Karpas-422 (cell line): ENCODE measurements around the gene UQCC3. TPM values are rescaled to one million over a fixed set of nuclear protein-coding genes. Genes with fewer than 3 reads are reported as not detected.

ENCODE experiments used
- DNase-seq: peaks from one replicate; pipeline ENCODE4 v3.0.0-alpha.2; 2015
- H2AFZ ChIP-seq: fragments of 200-600 bp; sonication (generic); 2 replicates; pipeline ENCODE4 v1.6.1; 2014; ENCODE audit warnings: antibody characterized with exemption, low read length, mixed read lengths
- H3K27ac ChIP-seq: fragments of 200-600 bp; sonication (generic); 2 replicates; pipeline ENCODE4 v1.5.1; 2014; ENCODE audit warnings: mild to moderate bottlenecking, low read length, moderate library complexity
- H3K27me3 ChIP-seq: fragments of 200-600 bp; sonication (generic); 2 replicates; pipeline ENCODE4 v1.6.1; 2014; ENCODE audit warnings: low read length, mixed read lengths
- H3K36me3 ChIP-seq: fragments of 200-600 bp; sonication (generic); 2 replicates; pipeline ENCODE4 v1.6.1; 2014; ENCODE audit warnings: low read length, mixed read lengths; ENCODE audit not compliant: insufficient read depth
- H3K4me1 ChIP-seq: fragments of 200-600 bp; sonication (generic); 2 replicates; pipeline ENCODE4 v1.6.1; 2014; ENCODE audit warnings: mild to moderate bottlenecking, low read length, mixed read lengths
- H3K4me2 ChIP-seq: fragments of 200-600 bp; sonication (generic); 2 replicates; pipeline ENCODE4 v1.6.1; 2014; ENCODE audit warnings: low read length, low read depth, mild to moderate bottlenecking; ENCODE audit not compliant: poor library complexity, severe bottlenecking
- H3K4me3 ChIP-seq: fragments of 200-600 bp; sonication (generic); 2 replicates; pipeline ENCODE4 v1.5.1; 2014; ENCODE audit warnings: mild to moderate bottlenecking, antibody characterized with exemption, low read length, mixed read lengths
- H3K79me2 ChIP-seq: fragments of 200-600 bp; sonication (generic); 2 replicates; pipeline ENCODE4 v1.6.1; 2014; ENCODE audit warnings: mild to moderate bottlenecking, low read length, mixed read lengths
- H3K9ac ChIP-seq: fragments of 200-600 bp; sonication (generic); 2 replicates; pipeline ENCODE4 v1.6.0; 2014; ENCODE audit warnings: low read length
- H3K9me2 ChIP-seq: fragments of 200-600 bp; sonication (generic), shearing (Covaris generic); replicated peaks from 2 replicates; pipeline ENCODE4 v1.6.0; 2014; ENCODE audit warnings: mild to moderate bottlenecking, low read length, moderate library complexity; ENCODE audit not compliant: insufficient read depth
- H3K9me3 ChIP-seq: fragments of 300-700, 200-600 bp; sonication (generic); 2 replicates; pipeline ENCODE4 v1.6.1; 2014; ENCODE audit warnings: low read length, mixed read lengths
- H4K20me1 ChIP-seq: fragments of 200-600 bp; sonication (generic); 2 replicates; pipeline ENCODE4 v1.6.1; 2014; ENCODE audit warnings: mild to moderate bottlenecking, antibody characterized with exemption, low read length, low read depth; ENCODE audit not compliant: insufficient read depth
- total RNA-seq: library from RNA; depleted of rRNA; stranded (reverse); fragments of >200 nt; shearing (Covaris generic); gene quantifications from 2 replicates; pipeline ENCODE4 v1.2.3, GENCODE V29; 2014; ENCODE audit warnings: low replicate concordance

Gene UQCC3
- total RNA-seq, 1 experiment from 2014 or later, result 13.9 TPM

DNA sequence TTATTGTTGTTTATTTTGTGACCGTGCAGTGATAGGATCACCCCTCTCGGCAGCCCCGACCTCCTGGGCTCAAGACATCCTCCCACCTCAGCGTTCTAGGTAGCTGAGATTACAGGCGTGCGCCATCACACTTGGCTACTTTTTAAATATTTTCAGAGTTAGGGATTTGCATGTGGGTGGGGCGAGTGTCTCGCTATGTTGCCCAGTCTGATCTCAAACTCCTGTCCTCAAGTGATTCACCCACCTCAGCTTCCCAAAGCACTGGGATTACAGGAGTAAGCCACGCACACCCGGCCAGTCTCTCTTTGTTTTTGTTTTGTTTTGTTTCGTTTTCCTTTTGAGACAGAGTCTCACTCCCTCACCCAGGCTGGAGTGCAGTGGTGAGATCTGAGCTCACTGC is 17.2 kb upstream of the UQCC3 start:
- Histone ChIP-seq H3K4me3 (no peak overlapping the region), H3K27me3 (no peaks in the 10 kb centered on the region), H4K20me1 (no peaks in the 10 kb centered on the region), H2AFZ (0 out of 2 replicates have a peak overlapping the region, but pooled peaks have one; percentile 20), H3K4me1 (peaks cover 15% of the 10 kb centered on the region), H3K9me3 (no peaks in the 10 kb centered on the region), H3K79me2 (peaks cover 26% of the 10 kb centered on the region), H3K9me2 (no peaks in the 10 kb centered on the region), H3K36me3 (0 out of 2 replicates have a peak, but pooled peaks cover 3% of the 10 kb centered on the region), H3K27ac (no peak overlapping the region), H3K4me2 (peak overlapping the region; percentile 78), H3K9ac (no peak overlapping the region)
- no peak for DNase-seq

DNA sequence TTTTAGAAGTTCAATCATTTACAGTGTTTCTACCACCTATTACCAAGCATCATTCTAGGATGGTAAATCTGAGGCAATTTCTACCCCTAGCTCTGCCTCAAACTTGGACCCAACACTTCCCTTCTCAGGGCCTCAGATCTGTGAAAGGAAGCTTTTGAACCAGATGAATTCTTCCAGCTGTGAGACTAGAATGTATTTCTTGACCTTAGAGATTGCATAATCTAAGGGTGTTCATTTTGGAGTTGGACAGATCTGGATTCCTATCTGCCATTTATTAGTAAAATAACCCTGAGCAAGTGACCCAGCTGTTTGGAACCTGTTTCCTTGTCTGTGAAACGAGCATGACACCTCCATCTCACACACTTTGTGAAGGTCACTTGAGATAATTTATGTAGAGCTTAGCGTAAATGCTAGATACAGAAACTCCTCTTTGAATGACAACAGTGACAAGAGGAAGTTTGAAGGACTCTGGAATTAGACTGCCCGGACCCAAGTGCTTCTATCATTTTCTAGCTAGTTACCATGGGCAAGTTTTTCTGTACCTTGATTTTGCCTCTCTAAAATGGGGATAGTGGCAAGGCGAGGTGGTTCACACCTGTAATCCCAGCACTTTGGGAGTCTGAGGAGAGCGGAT is 14.6 kb upstream of the UQCC3 start:
- no peaks in the 10 kb centered on the region for H3K27me3 ChIP-seq
- no peak overlapping the region for H3K9ac ChIP-seq
- no peak for DNase-seq
- no peak overlapping the region for H3K27ac ChIP-seq
- no peak overlapping the region for H3K4me2 ChIP-seq
- peak overlapping the region; percentile 44; the same call in 1 of the 2 replicates for H2AFZ ChIP-seq
- no peaks in the 10 kb centered on the region for H3K9me3 ChIP-seq
- no peaks in the 10 kb centered on the region; the same call in 1 of the 2 replicates for H3K36me3 ChIP-seq
- H3K79me2 ChIP-seq, result peaks cover 12% of the 10 kb centered on the region
- H4K20me1 ChIP-seq, result no peaks in the 10 kb centered on the region
- H3K9me2 ChIP-seq, result no peaks in the 10 kb centered on the region
- H3K4me1 ChIP-seq, result peaks cover 8% of the 10 kb centered on the region
- no peak overlapping the region for H3K4me3 ChIP-seq

DNA sequence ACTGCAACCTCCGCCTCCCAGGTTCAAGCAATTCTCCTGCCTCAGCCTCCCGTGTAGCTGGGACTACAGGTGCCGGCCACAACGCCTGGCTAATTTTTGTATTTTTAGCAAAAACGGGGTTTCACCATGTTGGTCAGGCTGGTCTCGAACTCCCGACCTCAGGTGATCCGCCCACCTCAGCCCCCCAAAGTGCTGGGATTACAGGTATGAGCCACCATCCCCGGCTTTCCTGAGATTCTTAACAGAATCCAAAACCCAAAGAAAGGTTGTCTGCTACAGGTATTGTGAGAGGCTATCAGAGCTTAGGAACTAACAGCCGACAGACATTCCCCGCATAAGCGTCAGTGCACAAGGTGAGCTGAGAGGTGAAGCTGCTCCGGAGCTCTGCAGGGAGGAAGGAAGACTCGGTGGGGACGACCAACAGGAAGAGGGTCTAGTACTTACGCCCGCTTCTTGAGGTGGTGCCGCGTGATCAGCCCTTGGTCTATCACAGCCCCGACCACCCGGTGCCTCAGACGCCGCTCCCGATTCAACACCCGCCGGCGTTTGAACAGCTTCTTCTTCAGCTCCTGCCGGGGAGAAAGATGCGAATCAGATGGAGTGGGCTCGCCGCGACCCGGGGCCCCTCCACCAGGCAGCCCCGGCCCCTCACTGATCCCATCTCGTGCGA is 6.9 kb upstream of the UQCC3 start:
- Histone ChIP-seq H3K27ac (peak overlapping the region; percentile 88), H3K9me3 (no peaks in the 10 kb centered on the region), H3K79me2 (peaks cover 47% of the 10 kb centered on the region), H3K36me3 (peaks cover 17% of the 10 kb centered on the region), H2AFZ (peak overlapping the region; percentile 84; the same call in 1 of the 2 replicates), H3K9ac (peak overlapping the region; percentile 100), H3K4me2 (peak overlapping the region; percentile 76), H4K20me1 (no peaks in the 10 kb centered on the region; the same call in 1 of the 2 replicates), H3K4me3 (peak overlapping the region; percentile 100), H3K9me2 (no peaks in the 10 kb centered on the region), H3K27me3 (no peaks in the 10 kb centered on the region), H3K4me1 (peaks cover 30% of the 10 kb centered on the region)
- DNase-seq, result peak; percentile 89

DNA sequence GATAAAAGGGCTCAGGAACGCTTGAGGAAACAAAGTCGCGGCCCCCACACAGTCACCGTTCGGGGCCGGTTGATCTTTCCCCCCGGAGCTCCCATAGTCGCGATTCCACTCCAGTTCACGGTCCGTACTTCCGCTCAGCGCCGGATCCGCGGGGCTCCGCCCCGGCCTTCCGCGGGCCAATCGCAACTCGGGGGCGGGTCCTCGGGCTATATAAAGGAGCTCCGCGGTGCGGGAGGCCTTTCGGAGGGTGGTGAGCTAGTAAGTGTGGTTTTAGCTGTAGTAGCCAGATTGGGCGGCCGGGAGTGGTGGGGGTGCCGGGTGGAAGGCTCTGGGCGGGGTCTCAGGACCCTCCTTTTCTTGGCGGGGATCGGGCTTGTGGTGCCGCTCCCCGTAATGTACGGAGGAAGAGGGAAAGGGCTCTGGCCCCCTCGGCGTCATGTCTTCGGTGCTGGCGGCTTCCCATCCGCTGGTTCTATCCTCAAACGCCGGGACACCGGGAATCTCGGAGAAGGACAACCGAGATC is 6.3 kb upstream of the UQCC3 start, which contains the start of the genes C11orf98 and CSKMT:
C11orf98 (minus strand) TSS at position 136 of the 524 bp plus-strand sequence; CDS start at position 95, 41 bp downstream.
CSKMT (plus strand) TSS at position 238 of the 524 bp plus-strand sequence. CDS start 568 bp downstream, outside the sequence.
- Histone ChIP-seq H3K9me3 (no peaks in the 10 kb centered on the region), H4K20me1 (no peaks in the 10 kb centered on the region; the same call in 1 of the 2 replicates), H3K9ac (peak within 1 kb of the TSS; percentile 100), H3K4me3 (peak within 1 kb of the TSS; percentile 100), H3K79me2 (peaks cover 53% of the 10 kb centered on the region), H3K36me3 (peaks cover 17% of the 10 kb centered on the region), H3K4me1 (peaks cover 34% of the 10 kb centered on the region), H2AFZ (peak within 1 kb of the TSS; percentile 84; the same call in 1 of the 2 replicates), H3K4me2 (peak within 1 kb of the TSS; percentile 76), H3K27ac (peak within 1 kb of the TSS; percentile 88), H3K9me2 (no peaks in the 10 kb centered on the region), H3K27me3 (no peaks in the 10 kb centered on the region)
- DNase-seq, result peak; percentile 98

DNA sequence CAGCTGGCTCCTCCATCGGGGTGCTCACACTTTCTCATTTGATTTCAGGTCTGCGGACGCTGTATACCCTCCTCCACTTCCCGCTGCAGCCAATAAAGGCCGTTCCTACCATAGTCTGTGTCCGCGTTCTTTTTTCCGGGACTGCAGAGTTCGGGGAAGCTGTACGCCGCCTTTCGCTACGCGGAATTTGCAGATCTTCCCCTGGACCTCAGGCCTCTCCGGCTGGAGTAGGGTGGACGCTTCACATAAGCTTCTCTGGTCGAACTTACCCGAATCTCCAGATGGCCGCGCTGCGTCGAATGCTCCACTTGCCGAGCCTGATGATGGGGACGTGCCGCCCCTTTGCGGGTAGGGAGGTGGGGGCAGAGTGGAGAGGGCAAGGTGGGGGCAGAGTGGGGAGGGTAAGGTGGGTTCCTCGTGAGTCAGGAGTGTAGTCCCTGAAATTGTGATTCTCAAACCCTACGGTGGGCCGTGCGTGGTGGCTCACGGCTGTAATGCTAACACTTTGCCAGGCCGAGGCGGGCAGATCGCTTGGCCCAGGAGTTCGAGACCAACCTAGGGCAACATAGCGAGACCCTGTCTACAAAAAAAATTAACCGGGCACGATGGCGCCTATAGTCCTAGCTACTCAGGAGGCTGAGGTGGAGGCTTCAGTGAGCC is 5.7 kb upstream of the UQCC3 start:
- peak overlapping the region; percentile 76 for H3K4me2 ChIP-seq
- H3K4me3 ChIP-seq, result peak overlapping the region; percentile 100
- H3K27ac ChIP-seq, result peak overlapping the region; percentile 88
- H3K4me1 ChIP-seq, result peaks cover 40% of the 10 kb centered on the region
- no peaks in the 10 kb centered on the region; the same call in 1 of the 2 replicates for H4K20me1 ChIP-seq
- H3K9ac ChIP-seq, result peak overlapping the region; percentile 100
- no peaks in the 10 kb centered on the region for H3K9me3 ChIP-seq
- peaks cover 17% of the 10 kb centered on the region for H3K36me3 ChIP-seq
- H2AFZ ChIP-seq, result no peak overlapping the region
- DNase-seq, result peak; percentile 81
- no peaks in the 10 kb centered on the region for H3K9me2 ChIP-seq
- peaks cover 58% of the 10 kb centered on the region for H3K79me2 ChIP-seq
- H3K27me3 ChIP-seq, result no peaks in the 10 kb centered on the region

DNA sequence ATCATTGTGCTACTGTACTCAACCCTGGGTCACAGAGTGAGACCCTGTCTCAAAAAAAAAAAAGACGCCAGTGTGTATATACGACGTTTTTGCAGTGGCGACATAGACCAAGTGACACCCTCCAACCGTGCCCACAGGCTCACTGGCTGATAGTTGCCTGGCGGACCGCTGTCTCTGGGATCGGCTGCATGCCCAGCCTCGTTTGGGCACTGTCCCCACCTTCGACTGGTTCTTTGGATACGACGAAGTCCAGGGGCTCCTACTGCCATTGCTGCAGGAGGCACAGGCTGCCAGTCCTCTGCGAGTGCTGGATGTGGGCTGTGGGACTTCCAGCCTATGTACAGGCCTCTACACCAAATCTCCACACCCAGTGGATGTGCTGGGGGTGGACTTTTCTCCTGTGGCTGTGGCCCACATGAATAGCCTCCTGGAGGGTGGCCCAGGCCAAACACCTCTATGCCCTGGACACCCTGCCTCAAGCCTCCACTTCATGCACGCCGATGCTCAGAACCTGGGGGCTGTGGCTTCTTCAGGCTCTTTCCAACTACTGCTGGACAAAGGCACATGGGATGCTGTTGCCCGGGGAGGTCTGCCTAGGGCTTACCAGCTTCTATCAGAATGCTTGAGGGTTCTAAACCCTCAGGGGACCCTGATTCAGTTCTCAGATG is 5.1 kb upstream of the UQCC3 start:
- Histone ChIP-seq H3K36me3 (peaks cover 17% of the 10 kb centered on the region), H3K9me3 (no peaks in the 10 kb centered on the region), H3K4me2 (peak overlapping the region; percentile 76), H3K27me3 (no peaks in the 10 kb centered on the region), H3K27ac (peak overlapping the region; percentile 88), H4K20me1 (no peaks in the 10 kb centered on the region; the same call in 1 of the 2 replicates), H3K79me2 (peaks cover 65% of the 10 kb centered on the region), H3K9ac (peak overlapping the region; percentile 100), H3K4me3 (peak overlapping the region; percentile 100), H3K4me1 (peaks cover 44% of the 10 kb centered on the region), H3K9me2 (no peaks in the 10 kb centered on the region), H2AFZ (no peak overlapping the region)
- DNase-seq, result peak; percentile 60

DNA sequence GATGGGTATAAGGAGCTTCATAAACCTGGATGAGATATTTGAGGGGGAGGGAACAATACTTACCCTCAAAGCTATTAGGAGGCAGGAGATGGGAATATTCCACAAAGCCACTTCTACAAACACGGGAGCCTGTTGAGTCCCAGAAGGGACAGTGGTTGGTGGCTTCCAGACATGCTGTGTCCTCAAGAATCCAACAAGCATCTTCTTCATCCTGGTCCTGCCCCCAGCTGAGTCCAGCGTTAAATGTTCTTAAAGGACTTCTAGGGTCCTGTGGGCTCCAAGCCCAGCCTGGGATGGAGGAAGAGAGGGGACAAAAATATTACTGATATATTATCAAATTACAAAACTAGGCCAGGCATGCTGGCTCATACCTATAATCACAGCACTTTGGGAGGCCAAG is 4.0 kb upstream of the UQCC3 start:
- peak overlapping the region; percentile 100 for H3K9ac ChIP-seq
- H3K4me2 ChIP-seq, result peak overlapping the region; percentile 76
- H3K27ac ChIP-seq, result peak overlapping the region; percentile 88
- peaks cover 73% of the 10 kb centered on the region for H3K79me2 ChIP-seq
- H3K9me3 ChIP-seq, result no peaks in the 10 kb centered on the region
- no peaks in the 10 kb centered on the region for H3K27me3 ChIP-seq
- no peaks in the 10 kb centered on the region; the same call in 1 of the 2 replicates for H4K20me1 ChIP-seq
- no peak for DNase-seq
- H3K36me3 ChIP-seq, result peaks cover 15% of the 10 kb centered on the region
- H3K9me2 ChIP-seq, result no peaks in the 10 kb centered on the region
- H3K4me3 ChIP-seq, result peak overlapping the region; percentile 100; the same call in 1 of the 2 replicates
- H2AFZ ChIP-seq, result no peak overlapping the region
- peaks cover 46% of the 10 kb centered on the region for H3K4me1 ChIP-seq
